Activated CD4-positive, alpha-beta memory T cell treated with anti-CD3 and anti-CD28 coated beads for 36 hours (primary cell): ENCODE data around the gene HRH4. TPM values are rescaled to one million over a fixed set of nuclear protein-coding genes. Genes with fewer than 3 reads are reported as not detected.

Source experiments
- CTCF ChIA-PET: fragments of 350-600 bp; sonication (Branson Sonifier 250); formaldehyde crosslinking; loops from one replicate; lab custom pipeline; 2021; ENCODE audit warnings: antibody characterized with exemption, inconsistent platforms; lab: Charles Lee
- POLR2A ChIA-PET: fragments of 350-600 bp; sonication (Branson Sonifier 250); formaldehyde crosslinking; loops from one replicate; lab custom pipeline; 2021; ENCODE audit warnings: antibody characterized with exemption; lab: Charles Lee
- DNase-seq: peaks from one replicate; pipeline ENCODE4 v3.0.0-alpha.2; 2020
- H3K27ac Mint-ChIP-seq: one replicate; pipeline ENCODE4 v1.8.0; 2021; ENCODE audit warnings: mixed read lengths
- H3K27me3 Mint-ChIP-seq: one replicate; pipeline ENCODE4 v1.8.0; 2021; ENCODE audit warnings: mixed read lengths
- H3K36me3 Mint-ChIP-seq: one replicate; pipeline ENCODE4 v1.8.0; 2021; ENCODE audit warnings: mixed read lengths
- H3K4me1 Mint-ChIP-seq: one replicate; pipeline ENCODE4 v1.8.0; 2021; ENCODE audit warnings: low read depth, mixed read lengths
- H3K4me3 Mint-ChIP-seq: one replicate; pipeline ENCODE4 v1.8.0; 2021; ENCODE audit warnings: mild to moderate bottlenecking, mixed read lengths
- H3K9me3 Mint-ChIP-seq: one replicate; pipeline ENCODE4 v1.8.0; 2021; ENCODE audit warnings: mixed read lengths
- intact Hi-C: fragments of 100-400 bp; cut with micrococcal nuclease; formaldehyde crosslinking; loops from one replicate; pipeline ENCODE4 v1.15.1; 2023
- total RNA-seq, 2 experiments: library from RNA; stranded (reverse); gene quantifications; one replicate each; pipeline ENCODE4 v1.2.3, GENCODE V29; 2021

HRH4 gene
- total RNA-seq, 2 experiments from 2014 or later, result 0.43 to 0.65 TPM

GRCh38 chr18:24429188-24429587, 31.2 kb upstream of the HRH4 start:
- Mint-ChIP-seq H3K4me3 (no peak overlapping the region), H3K27me3 (no peaks in the 10 kb centered on the region), H3K4me1 (peaks cover 18% of the 10 kb centered on the region), H3K36me3 (peaks cover 17% of the 10 kb centered on the region), H3K9me3 (peaks cover 5% of the 10 kb centered on the region), H3K27ac (no peak overlapping the region)
- POLR2A ChIA-PET, result no interaction called here
- CTCF ChIA-PET, result interaction anchor here (1.1 to 3.8 kb wide), 2 partner anchors 55 to 59 kb away, joined by 4 to 18 read pairs; no protein-coding TSS in a partner anchor
- DNase-seq, result no peak
- intact Hi-C loops, result loop anchor here (5.0 kb wide), 2 partner anchors 58 to 62 kb away; no protein-coding TSS in a partner anchor

- no peak for DNase-seq
- Mint-ChIP-seq H3K36me3 (peaks cover 13% of the 10 kb centered on the region), H3K4me1 (peaks cover 14% of the 10 kb centered on the region), H3K27ac (no peak overlapping the region), H3K4me3 (no peak overlapping the region), H3K27me3 (no peaks in the 10 kb centered on the region), H3K9me3 (no peaks in the 10 kb centered on the region)
- ChIA-PET CTCF (interaction anchor here (1.9 to 2.7 kb wide), 2 partner anchors 56 to 73 kb away, joined by 16 to 17 read pairs; no protein-coding TSS in a partner anchor), POLR2A (no interaction called here)
- intact Hi-C loops, result no loop called here
Observed at GRCh38 chr18:24432618-24433017, 27.8 kb upstream of the HRH4 start.

GRCh38 chr18:24436939-24437338, 23.5 kb upstream of the HRH4 start:
- peaks cover 35% of the 10 kb centered on the region for H3K36me3 Mint-ChIP-seq
- no peak overlapping the region for H3K27ac Mint-ChIP-seq
- intact Hi-C loops, result no loop called here
- H3K9me3 Mint-ChIP-seq, result no peaks in the 10 kb centered on the region
- DNase-seq, result no peak
- CTCF ChIA-PET, result interaction anchor here (0.9 to 1.4 kb wide), 3 partner anchors 10 to 77 kb away, joined by 3 to 4 read pairs (median 3); no protein-coding TSS in a partner anchor
- POLR2A ChIA-PET, result no interaction called here
- H3K4me3 Mint-ChIP-seq, result no peak overlapping the region
- no peaks in the 10 kb centered on the region for H3K27me3 Mint-ChIP-seq
- H3K4me1 Mint-ChIP-seq, result peaks cover 6% of the 10 kb centered on the region

DNA sequence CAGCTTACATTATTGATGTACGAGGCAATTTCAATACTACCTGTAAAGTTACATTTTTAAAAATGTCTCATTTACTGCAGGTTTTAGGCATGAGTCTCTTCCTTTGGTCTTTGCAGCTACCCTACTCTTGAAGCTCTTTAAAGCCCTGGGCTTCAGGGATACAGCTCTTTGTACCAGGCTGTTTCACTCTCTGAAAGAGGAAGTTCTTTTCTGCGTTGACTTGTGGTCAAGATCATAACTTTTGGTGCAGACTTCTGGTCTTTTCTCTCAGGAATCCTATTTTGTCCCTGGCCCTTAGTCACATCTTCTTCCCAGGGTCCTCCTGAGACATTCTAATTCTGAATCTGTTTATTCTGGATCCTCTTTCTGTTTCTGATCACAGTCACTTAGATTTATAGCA, 16.6 kb upstream of the HRH4 start:
- intact Hi-C loops, result no loop called here
- no peak overlapping the region for H3K4me3 Mint-ChIP-seq
- POLR2A ChIA-PET, result no interaction called here
- CTCF ChIA-PET, result interaction anchor here (1.2 to 2.7 kb wide), 2 partner anchors 10 to 45 kb away, joined by 4 to 10 read pairs; no protein-coding TSS in a partner anchor
- no peaks in the 10 kb centered on the region for H3K9me3 Mint-ChIP-seq
- no peaks in the 10 kb centered on the region for H3K27me3 Mint-ChIP-seq
- DNase-seq, result no peak
- peaks cover 4% of the 10 kb centered on the region for H3K4me1 Mint-ChIP-seq
- H3K36me3 Mint-ChIP-seq, result peaks cover 38% of the 10 kb centered on the region
- no peak overlapping the region for H3K27ac Mint-ChIP-seq

DNA sequence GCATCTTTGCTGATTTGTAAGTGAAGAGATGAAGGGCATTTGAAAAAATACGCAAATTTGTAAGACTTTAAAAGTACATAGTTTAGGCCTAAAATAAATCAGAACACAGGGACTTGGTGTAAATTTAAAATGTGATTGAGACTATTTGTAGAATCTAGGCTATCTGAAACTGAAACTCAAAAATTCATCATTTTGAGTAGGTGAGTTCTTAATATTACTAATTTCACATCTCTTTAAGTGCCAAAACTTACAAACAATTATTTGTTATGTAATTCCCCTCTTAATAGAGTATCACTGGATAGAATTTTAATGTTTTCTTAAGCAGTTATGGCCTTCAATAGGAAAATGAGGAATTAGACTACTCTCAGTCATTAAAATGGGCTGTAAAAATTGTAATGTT, 14.0 kb upstream of the HRH4 start:
- Mint-ChIP-seq H3K36me3 (peaks cover 34% of the 10 kb centered on the region), H3K27me3 (no peaks in the 10 kb centered on the region), H3K4me1 (peaks cover 4% of the 10 kb centered on the region), H3K4me3 (no peak overlapping the region), H3K9me3 (no peaks in the 10 kb centered on the region), H3K27ac (no peak overlapping the region)
- ChIA-PET CTCF (interaction anchor here (0.6 to 1.9 kb wide), 9 partner anchors 16 to 270 kb away, joined by 3 to 22 read pairs (median 4); no protein-coding TSS in a partner anchor), POLR2A (interaction anchor here (0.7 kb wide), 1 partner anchor 11 kb away, joined by 3 read pairs; no protein-coding TSS in a partner anchor)
- DNase-seq, result no peak
- intact Hi-C loops, result loop anchor here (5.0 kb wide), 1 partner anchor 41 kb away; no protein-coding TSS in a partner anchor

DNA sequence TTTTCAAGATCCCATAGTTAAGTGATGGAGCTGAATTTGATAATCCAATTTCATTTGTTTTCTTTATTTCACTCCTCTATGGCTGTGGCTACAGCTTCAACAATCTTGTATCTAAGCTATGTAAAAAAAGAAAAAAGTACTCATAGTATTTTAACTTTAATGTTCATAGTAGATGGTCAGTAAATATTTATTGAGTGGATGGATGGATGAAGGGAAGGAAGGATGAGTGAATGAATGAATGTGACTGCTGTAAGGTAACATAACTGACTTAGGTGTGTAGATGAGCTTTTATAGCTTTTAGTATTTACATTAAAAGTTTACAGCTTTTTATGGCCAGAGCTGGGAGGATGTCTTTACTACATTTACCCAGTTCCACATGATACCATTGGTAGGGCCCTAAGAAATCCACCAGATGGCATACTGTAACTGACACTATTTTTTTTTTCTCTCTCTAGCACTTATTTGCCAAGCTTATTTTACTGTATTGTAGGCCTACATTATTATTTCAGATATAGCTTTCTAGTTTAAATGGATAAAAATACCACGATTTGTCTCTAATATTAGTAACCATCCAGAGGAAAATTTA, 13.4 kb upstream of the HRH4 start:
- no peak for DNase-seq
- intact Hi-C loops, result loop anchor here (5.0 kb wide), 1 partner anchor 40 kb away; no protein-coding TSS in a partner anchor
- POLR2A ChIA-PET, result interaction anchor here (0.7 kb wide), 1 partner anchor 10 kb away, joined by 3 read pairs; no protein-coding TSS in a partner anchor
- H3K4me3 Mint-ChIP-seq, result no peak overlapping the region
- CTCF ChIA-PET, result interaction anchor here (0.6 to 1.9 kb wide), 11 partner anchors 11 to 270 kb away, joined by 3 to 22 read pairs (median 4); no protein-coding TSS in a partner anchor
- no peaks in the 10 kb centered on the region for H3K27me3 Mint-ChIP-seq
- no peak overlapping the region for H3K27ac Mint-ChIP-seq
- H3K4me1 Mint-ChIP-seq, result peaks cover 4% of the 10 kb centered on the region
- H3K36me3 Mint-ChIP-seq, result peaks cover 31% of the 10 kb centered on the region
- H3K9me3 Mint-ChIP-seq, result no peaks in the 10 kb centered on the region

- ChIA-PET POLR2A (no interaction called here), CTCF (interaction anchor here (1.0 to 1.9 kb wide), 5 partner anchors 14 to 271 kb away, joined by 3 to 22 read pairs (median 6); no protein-coding TSS in a partner anchor)
- Mint-ChIP-seq H3K27ac (no peak overlapping the region), H3K9me3 (no peaks in the 10 kb centered on the region), H3K36me3 (peaks cover 31% of the 10 kb centered on the region), H3K4me1 (peaks cover 4% of the 10 kb centered on the region), H3K4me3 (no peak overlapping the region), H3K27me3 (no peaks in the 10 kb centered on the region)
- intact Hi-C loops, result loop anchor here (5.0 kb wide), 1 partner anchor 39 kb away; no protein-coding TSS in a partner anchor
- no peak for DNase-seq
Observed at GRCh38 chr18:24447961-24448360, 12.5 kb upstream of the HRH4 start.

- intact Hi-C loops, result loop anchor here (2.0 kb wide), 1 partner anchor 42 kb away; no protein-coding TSS in a partner anchor
- CTCF ChIA-PET, result no interaction called here
- Mint-ChIP-seq H3K27me3 (no peaks in the 10 kb centered on the region), H3K4me3 (no peak overlapping the region), H3K27ac (no peak overlapping the region), H3K4me1 (peaks cover 19% of the 10 kb centered on the region), H3K36me3 (peaks cover 5% of the 10 kb centered on the region), H3K9me3 (no peaks in the 10 kb centered on the region)
- no peak for DNase-seq
- POLR2A ChIA-PET, result interaction anchor here (0.6 kb wide), 1 partner anchor 59 kb away, joined by 4 read pairs; the partner anchor contains the start of gene OSBPL1A
Observed at GRCh38 chr18:24456549-24456948, 3.9 kb upstream of the HRH4 start.

- intact Hi-C loops, result no loop called here
- H3K9me3 Mint-ChIP-seq, result no peaks in the 10 kb centered on the region
- peaks cover 34% of the 10 kb centered on the region for H3K4me1 Mint-ChIP-seq
- H3K36me3 Mint-ChIP-seq, result peaks cover 4% of the 10 kb centered on the region
- H3K4me3 Mint-ChIP-seq, result no peak overlapping the region
- H3K27me3 Mint-ChIP-seq, result peaks cover 2% of the 10 kb centered on the region
- H3K27ac Mint-ChIP-seq, result no peak overlapping the region
- ChIA-PET CTCF (interaction anchor here (1.1 to 3.3 kb wide), 2 partner anchors 29 to 100 kb away, joined by 4 to 16 read pairs; no protein-coding TSS in a partner anchor), POLR2A (no interaction called here)
- no peak for DNase-seq
Observed at GRCh38 chr18:24459772-24460171, 665 bp upstream of the HRH4 start.

DNA sequence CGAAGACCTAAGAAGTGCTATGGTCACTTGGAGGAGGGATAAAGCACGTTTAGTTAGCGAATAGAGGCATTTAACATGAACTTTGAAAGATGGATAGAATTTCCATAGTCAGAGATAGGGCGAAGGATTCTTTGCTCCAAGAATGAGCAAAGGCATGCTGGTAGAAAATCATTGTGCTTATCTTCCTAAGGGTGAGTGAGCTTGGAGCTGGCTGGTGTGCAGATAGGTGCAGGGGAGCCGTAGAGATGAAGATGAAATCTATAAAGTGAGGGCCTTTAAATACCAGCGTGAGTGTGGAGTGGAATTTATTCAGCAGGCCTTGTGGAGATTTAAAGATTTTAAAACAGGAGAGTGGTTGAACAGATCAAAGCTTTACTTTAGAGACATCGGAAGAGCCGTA, 1.6 kb downstream of the HRH4 start:
- peaks cover 25% of the 10 kb centered on the region for H3K4me1 Mint-ChIP-seq
- intact Hi-C loops, result no loop called here
- POLR2A ChIA-PET, result no interaction called here

DNA sequence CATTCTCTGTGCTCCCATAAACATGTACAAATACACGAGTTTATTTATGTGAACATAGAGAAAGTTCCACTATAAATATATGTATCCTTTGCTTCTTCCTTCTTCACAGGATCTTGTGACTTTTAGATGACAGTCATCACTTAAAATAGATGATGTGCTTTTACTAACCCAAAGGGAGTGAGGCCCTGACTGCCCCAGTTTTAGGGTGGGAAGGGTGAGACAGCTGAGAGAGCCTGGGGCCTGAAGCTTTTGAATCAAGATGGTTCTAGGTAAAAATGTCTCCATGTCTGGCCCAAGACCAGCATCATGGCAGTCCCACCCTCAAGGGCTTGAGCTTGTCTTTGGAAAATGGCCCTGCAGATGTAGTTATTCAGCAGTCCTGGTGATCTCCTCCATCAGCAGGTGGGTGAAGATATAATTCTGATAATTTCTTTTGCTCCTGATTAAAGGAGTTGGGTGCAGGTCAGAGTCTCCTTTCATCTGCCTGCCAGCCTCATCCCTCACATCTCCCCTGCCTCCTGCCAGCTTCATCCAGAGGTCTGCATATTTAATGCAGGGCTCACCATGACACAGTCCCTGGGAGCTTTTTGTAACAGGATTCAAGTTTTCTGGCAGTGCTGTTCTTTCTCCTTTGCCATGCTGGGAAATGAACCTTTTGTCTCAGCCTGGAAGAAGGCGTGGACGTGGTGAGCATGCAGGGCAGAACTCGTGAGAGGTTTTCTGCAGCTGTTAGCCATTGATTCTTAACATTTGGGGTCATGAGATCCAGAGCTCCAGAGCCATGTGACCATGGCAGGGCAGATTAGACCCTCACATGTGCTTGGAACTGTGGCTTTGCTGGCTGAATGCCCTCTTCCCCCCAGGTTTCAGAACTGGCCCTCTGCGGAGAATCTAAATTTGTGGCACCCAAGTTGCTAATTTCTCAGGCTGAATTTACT, 2.7 kb downstream of the HRH4 start:
- POLR2A ChIA-PET, result no interaction called here
- H3K36me3 Mint-ChIP-seq, result no peaks in the 10 kb centered on the region
- no peak overlapping the region for H3K4me3 Mint-ChIP-seq
- H3K27me3 Mint-ChIP-seq, result peaks cover 3% of the 10 kb centered on the region
- H3K4me1 Mint-ChIP-seq, result peaks cover 20% of the 10 kb centered on the region
- intact Hi-C loops, result no loop called here
- no peak for DNase-seq
- H3K27ac Mint-ChIP-seq, result no peak overlapping the region
- CTCF ChIA-PET, result interaction anchor here (0.8 to 3.3 kb wide), 2 partner anchors 16 to 26 kb away, joined by 4 to 16 read pairs; no protein-coding TSS in a partner anchor
- no peaks in the 10 kb centered on the region for H3K9me3 Mint-ChIP-seq

More for the DNA sequence above, 1.6 kb downstream of the HRH4 start:
- peak overlapping the region; percentile 4 for H3K4me3 Mint-ChIP-seq
- H3K36me3 Mint-ChIP-seq, result no peaks in the 10 kb centered on the region
- H3K27me3 Mint-ChIP-seq, result peaks cover 3% of the 10 kb centered on the region
- no peak overlapping the region for H3K27ac Mint-ChIP-seq
- no peak for DNase-seq
- CTCF ChIA-PET, result interaction anchor here (0.8 to 3.3 kb wide), 2 partner anchors 15 to 27 kb away, joined by 4 to 16 read pairs; no protein-coding TSS in a partner anchor
- H3K9me3 Mint-ChIP-seq, result no peaks in the 10 kb centered on the region
